Spleen (tissue), 7 donors: ENCODE data around the gene PGAM2.

ENCODE experiments used
- POLR2A ChIP-seq, 3 donors: fragments of 450-650 bp; IDR thresholded peaks; one replicate each; pipeline ENCODE4 v1.5.1; 2017; ENCODE audit warnings: antibody characterized with exemption in 3 of 3, mild to moderate bottlenecking in 1 of 3
- TF ChIP-seq, protein P1 (sequence below), 11 experiments: fragments of 200-600 bp in 7 of 11; fragments of 450-650 bp in 4 of 11; sonication (generic) in 4 of 11; IDR thresholded peaks in 8 of 11; conservative IDR thresholded peaks in 3 of 11; 1 replicate in 7 of 11; 2 replicates in 4 of 11; pipeline versions ENCODE4 v1.4.0 to v1.8.0; 2016 to 2021; ENCODE audit warnings: antibody characterized with exemption in 11 of 11, inconsistent platforms in 4 of 11, mild to moderate bottlenecking in 1 of 11
- donor health status: DM: no; HTN: no; CAD: no; lungs with moderate emphysema.
- donor health status: DM: no; HTN: no; CAD: no.
- donor health status: DM: no; HTN: no; CAD: no.

DNA sequence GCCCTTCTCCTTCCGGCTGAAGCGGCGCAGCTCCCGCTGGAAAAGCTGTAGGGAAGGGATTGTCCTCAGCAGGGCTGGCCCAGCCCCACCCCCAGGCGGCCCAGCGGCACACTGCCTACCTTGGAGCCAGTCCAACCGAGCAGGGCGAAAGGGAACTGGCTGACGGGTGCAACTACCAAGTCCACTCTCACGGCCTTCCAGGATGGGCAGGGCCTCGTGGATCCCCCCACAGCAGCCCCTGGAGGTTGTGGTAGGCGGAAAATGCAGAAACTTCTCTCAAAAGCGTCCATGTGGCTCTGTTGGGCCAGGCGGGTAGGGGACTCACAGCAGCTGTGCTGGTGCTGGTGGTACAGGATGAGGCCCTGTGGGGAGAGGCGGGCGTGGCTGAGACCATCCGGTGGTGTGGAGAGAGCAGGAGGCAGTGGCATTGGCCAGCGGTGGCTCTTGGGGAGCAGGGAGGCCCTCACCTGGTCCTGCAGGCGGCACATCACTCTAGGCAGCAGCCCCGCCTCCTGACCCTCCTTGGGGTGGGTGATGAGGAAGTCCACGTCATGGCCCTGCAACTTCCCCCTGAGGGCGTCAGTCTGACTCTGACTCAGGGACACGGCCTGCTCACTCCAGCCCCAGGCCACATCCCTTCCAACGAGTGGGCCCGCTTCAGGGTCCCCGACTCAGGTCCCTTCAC lies 8.4 kb upstream of the PGAM2 start:
- TF ChIP-seq, protein P1, sequence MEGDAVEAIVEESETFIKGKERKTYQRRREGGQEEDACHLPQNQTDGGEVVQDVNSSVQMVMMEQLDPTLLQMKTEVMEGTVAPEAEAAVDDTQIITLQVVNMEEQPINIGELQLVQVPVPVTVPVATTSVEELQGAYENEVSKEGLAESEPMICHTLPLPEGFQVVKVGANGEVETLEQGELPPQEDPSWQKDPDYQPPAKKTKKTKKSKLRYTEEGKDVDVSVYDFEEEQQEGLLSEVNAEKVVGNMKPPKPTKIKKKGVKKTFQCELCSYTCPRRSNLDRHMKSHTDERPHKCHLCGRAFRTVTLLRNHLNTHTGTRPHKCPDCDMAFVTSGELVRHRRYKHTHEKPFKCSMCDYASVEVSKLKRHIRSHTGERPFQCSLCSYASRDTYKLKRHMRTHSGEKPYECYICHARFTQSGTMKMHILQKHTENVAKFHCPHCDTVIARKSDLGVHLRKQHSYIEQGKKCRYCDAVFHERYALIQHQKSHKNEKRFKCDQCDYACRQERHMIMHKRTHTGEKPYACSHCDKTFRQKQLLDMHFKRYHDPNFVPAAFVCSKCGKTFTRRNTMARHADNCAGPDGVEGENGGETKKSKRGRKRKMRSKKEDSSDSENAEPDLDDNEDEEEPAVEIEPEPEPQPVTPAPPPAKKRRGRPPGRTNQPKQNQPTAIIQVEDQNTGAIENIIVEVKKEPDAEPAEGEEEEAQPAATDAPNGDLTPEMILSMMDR (IDR thresholded peaks at IDR 0.05 in 8 of 11, conservative IDR thresholded peaks at IDR 0.05 in 3 of 11): peak in 3 of 11 experiments; percentile 18 to 22 (median 20)
- no peak for TF ChIP-seq POLR2A (IDR thresholded peaks at IDR 0.05)
